Neutrophil (primary cell): ENCODE data around the gene SHF.

Experiments used
- H3K27ac ChIP-seq: fragments of 200-600 bp; sonication (generic); 2 replicates; pipeline ENCODE4 v1.5.1; 2016; ENCODE audit warnings: mild to moderate bottlenecking, moderate library complexity
- H3K27me3 ChIP-seq: fragments of 200-600 bp; sonication (generic); 2 replicates; pipeline ENCODE4 v1.6.0; 2016; ENCODE audit warnings: mild to moderate bottlenecking
- H3K36me3 ChIP-seq: fragments of 200-600 bp; sonication (generic); 2 replicates; pipeline ENCODE4 v1.5.1; 2017
- H3K4me1 ChIP-seq, 2 experiments: fragments of 200-600 bp in 1 of 2; sonication (generic) in 1 of 2; 1 replicate in 1 of 2; 2 replicates in 1 of 2; pipeline versions ENCODE4 v1.5.1 to v1.6.1; 2013 to 2016; ENCODE audit warnings: low read depth in 1 of 2, low read length in 1 of 2, mild to moderate bottlenecking in 1 of 2, moderate library complexity in 1 of 2; ENCODE audit not compliant: control insufficient read depth in 1 of 2, insufficient read depth in 1 of 2
- H3K4me3 ChIP-seq, 2 experiments: fragments of 200-600 bp in 1 of 2; sonication (generic) in 1 of 2; 1 replicate in 1 of 2; 2 replicates in 1 of 2; pipeline ENCODE4 v1.5.1; 2013 to 2016; ENCODE audit warnings: low read depth in 1 of 2, low read length in 1 of 2, mild to moderate bottlenecking in 1 of 2, moderate library complexity in 1 of 2
- H3K9me3 ChIP-seq: fragments of 200-600 bp; sonication (generic); 2 replicates; pipeline ENCODE4 v1.5.1; 2016
- CTCF ChIP-seq: fragments of 200-600 bp; sonication (generic); IDR thresholded peaks from 2 replicates; pipeline ENCODE4 v1.5.1; 2016; ENCODE audit warnings: antibody characterized with exemption

The SHF gene

DNA sequence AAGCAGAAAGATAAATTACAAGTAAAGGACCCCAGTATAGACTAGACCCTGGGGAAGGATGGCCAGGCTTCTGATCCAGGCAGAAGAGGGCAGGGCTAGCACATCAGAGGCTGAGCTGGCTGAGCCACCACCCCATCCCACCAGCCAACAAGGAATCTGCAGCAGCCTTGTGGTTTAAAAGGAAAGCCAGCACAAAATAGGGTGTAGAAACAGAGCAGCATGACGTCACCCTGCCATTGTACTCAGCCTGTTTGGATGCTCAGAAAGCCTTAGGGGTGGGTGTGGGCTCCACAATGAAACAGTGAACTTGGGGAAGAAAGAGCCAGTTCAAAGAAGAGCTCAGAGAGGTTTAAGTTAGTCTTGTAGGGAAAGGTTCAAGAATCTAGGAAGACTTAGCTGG, 29.8 kb downstream of the SHF start:
- Histone ChIP-seq H3K9me3 (no peaks in the 10 kb centered on the region), H3K27me3 (no peaks in the 10 kb centered on the region), H3K4me3 (no peak overlapping the region), H3K36me3 (no peaks in the 10 kb centered on the region), H3K4me1 (no peaks in the 10 kb centered on the region), H3K27ac (no peak overlapping the region)
- no peak for TF ChIP-seq CTCF

- Histone ChIP-seq H3K4me1 (no peaks in the 10 kb centered on the region), H3K4me3 (no peak overlapping the region), H3K27ac (no peak overlapping the region), H3K36me3 (peaks cover 7% of the 10 kb centered on the region), H3K27me3 (no peaks in the 10 kb centered on the region), H3K9me3 (no peaks in the 10 kb centered on the region)
- TF ChIP-seq CTCF, result no peak
These were observed 30.9 kb downstream of the SHF start for GRCh38 chr15:45156744-45157455.

- Histone ChIP-seq H3K9me3 (no peaks in the 10 kb centered on the region), H3K27me3 (no peaks in the 10 kb centered on the region), H3K4me3 (no peak overlapping the region), H3K4me1 (no peaks in the 10 kb centered on the region), H3K27ac (no peak overlapping the region), H3K36me3 (peaks cover 10% of the 10 kb centered on the region)
- TF ChIP-seq CTCF, result no peak
These were observed 32.0 kb downstream of the SHF start for GRCh38 chr15:45155739-45156138.

DNA sequence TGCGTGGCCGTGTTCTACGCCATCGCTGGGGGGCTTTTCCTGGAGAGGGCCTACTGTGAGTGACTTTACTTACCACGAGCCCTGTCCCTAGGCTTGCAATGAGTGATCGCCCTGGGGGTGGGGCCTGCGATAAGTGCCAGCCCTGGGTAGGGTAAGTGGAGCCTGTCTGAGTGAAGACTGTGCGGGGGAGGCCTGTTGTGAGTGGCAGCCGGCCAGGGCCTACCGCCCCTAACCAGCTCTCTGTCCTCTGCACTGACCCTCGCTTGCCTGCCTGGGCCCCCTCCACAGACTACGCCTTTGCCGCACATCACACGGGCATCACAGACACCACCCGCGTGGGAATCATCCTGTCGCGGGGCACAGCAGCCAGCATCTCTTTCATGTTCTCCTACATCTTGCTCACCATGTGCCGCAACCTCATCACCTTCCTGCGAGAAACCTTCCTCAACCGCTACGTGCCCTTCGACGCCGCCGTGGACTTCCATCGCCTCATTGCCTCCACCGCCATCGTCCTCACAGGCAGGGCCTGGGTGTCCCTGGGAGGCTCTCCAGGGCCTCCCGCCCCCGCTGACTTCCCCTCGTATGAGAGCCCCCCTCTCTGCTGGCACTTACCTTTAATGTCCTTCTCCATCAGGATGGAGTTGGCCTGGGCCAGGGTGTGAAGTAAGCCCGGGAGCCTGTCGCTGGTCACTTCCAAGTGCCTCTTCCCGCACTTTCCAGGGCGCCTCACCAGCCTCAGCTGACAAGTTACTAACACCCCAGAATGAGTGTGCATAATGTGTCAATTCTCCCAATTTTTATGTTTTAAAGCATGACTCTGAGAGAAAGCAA, 35.6 kb downstream of the SHF start:
- Histone ChIP-seq H3K4me3 (no peak overlapping the region), H3K9me3 (no peaks in the 10 kb centered on the region), H3K27ac (no peak overlapping the region), H3K27me3 (no peaks in the 10 kb centered on the region), H3K4me1 (no peaks in the 10 kb centered on the region), H3K36me3 (peaks cover 10% of the 10 kb centered on the region)
- TF ChIP-seq CTCF, result no peak

DNA sequence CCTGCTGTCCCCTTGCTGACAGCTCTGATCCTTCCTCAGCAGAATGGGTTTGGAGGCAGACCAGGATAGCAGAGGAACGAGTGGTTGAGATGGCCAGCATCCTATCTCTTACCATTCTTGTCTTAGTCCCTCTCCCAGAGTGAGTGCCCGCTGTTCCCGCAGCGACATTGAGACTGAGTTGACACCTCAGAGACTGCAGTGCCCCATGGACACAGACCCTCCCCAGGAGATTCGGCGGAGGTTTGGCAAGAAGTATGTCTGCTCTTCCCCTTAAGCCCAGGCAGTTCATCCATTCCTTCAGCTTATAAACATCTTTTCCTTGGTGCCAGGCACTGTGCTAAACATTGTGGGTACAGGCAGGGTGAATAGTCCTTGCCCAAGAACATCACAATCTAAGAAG, 36.8 kb downstream of the SHF start:
- H3K4me3 ChIP-seq, result no peak overlapping the region
- no peaks in the 10 kb centered on the region for H3K27me3 ChIP-seq
- H3K36me3 ChIP-seq, result peaks cover 10% of the 10 kb centered on the region
- H3K4me1 ChIP-seq, result no peaks in the 10 kb centered on the region
- no peak overlapping the region for H3K27ac ChIP-seq
- no peaks in the 10 kb centered on the region for H3K9me3 ChIP-seq
- TF ChIP-seq CTCF, result no peak
